Liver (tissue), 9 donors: ENCODE data around the gene DBI. TPM values are rescaled to one million over a fixed set of nuclear protein-coding genes. Genes with fewer than 3 reads are reported as not detected.
"Not testable (repeated sequence)": the region's sequence is repeated elsewhere in the genome, so short reads cannot be mapped to it uniquely, and the experiment has no call there.

Source experiments
- DNase-seq: peaks from one replicate; pipeline ENCODE4 v3.0.0-alpha.2; 2017; ENCODE audit warnings: low spot score
- H3K27ac ChIP-seq, 2 donors: one replicate each; pipeline ENCODE4 v1.7.0; 2013; ENCODE audit warnings: inconsistent platforms in 2 of 2, low read length in 2 of 2, control low read depth in 1 of 2, low read depth in 1 of 2, mild to moderate bottlenecking in 1 of 2
- H3K27me3 ChIP-seq, 4 donors: one replicate each; pipeline versions ENCODE4 v1.6.1 to v1.7.0; 2013; ENCODE audit warnings: low read length in 3 of 4, inconsistent platforms in 1 of 4, mild to moderate bottlenecking in 1 of 4, moderate library complexity in 1 of 4; ENCODE audit not compliant: control insufficient read depth in 4 of 4, insufficient read depth in 4 of 4
- H3K36me3 ChIP-seq, 4 donors: one replicate each; pipeline versions ENCODE4 v1.6.1 to v1.7.0; 2013; ENCODE audit warnings: low read length in 3 of 4, mild to moderate bottlenecking in 3 of 4, low read depth in 1 of 4, moderate library complexity in 1 of 4; ENCODE audit not compliant: control insufficient read depth in 4 of 4, insufficient read depth in 3 of 4
- H3K4me1 ChIP-seq, 4 donors: one replicate each; pipeline versions ENCODE4 v1.6.1 to v1.7.0; 2013; ENCODE audit warnings: low read length in 3 of 4, mild to moderate bottlenecking in 3 of 4, moderate library complexity in 1 of 4; ENCODE audit not compliant: control insufficient read depth in 4 of 4, insufficient read depth in 4 of 4
- H3K4me3 ChIP-seq, 3 donors: one replicate each; pipeline versions ENCODE4 v1.6.1 to v1.7.0; 2013; ENCODE audit warnings: low read length in 3 of 3, control low read depth in 1 of 3, low read depth in 1 of 3, mild to moderate bottlenecking in 1 of 3
- H3K9ac ChIP-seq, 2 donors: one replicate each; pipeline ENCODE4 v1.7.0; 2013; ENCODE audit warnings: low read length in 2 of 2, mild to moderate bottlenecking in 2 of 2, moderate library complexity in 2 of 2, control low read depth in 1 of 2, low read depth in 1 of 2
- H3K9me3 ChIP-seq, 4 donors: one replicate each; pipeline versions ENCODE4 v1.6.1 to v1.7.0; 2013; ENCODE audit warnings: low read length in 3 of 4; ENCODE audit not compliant: control insufficient read depth in 4 of 4
- ATF3 ChIP-seq: IDR thresholded peaks from 2 replicates; pipeline ENCODE4 v1.6.1; 2016; ENCODE audit warnings: antibody characterized with exemption
- CTCF ChIP-seq: fragments of 150-350 bp; IDR thresholded peaks from 2 replicates; pipeline ENCODE4 v1.5.1; 2017; ENCODE audit warnings: improper control_type of control experiment, low read depth, low read length; ENCODE audit not compliant: missing input control
- EGR1 ChIP-seq, 2 donors: IDR thresholded peaks; 2 replicates each; pipeline ENCODE4 v1.6.1; 2016 to 2018; ENCODE audit warnings: antibody characterized with exemption in 2 of 2, low read depth in 2 of 2
- FOXA1 ChIP-seq: IDR thresholded peaks from 2 replicates; pipeline ENCODE4 v1.6.1; 2016; ENCODE audit warnings: antibody characterized with exemption
- FOXA2 ChIP-seq: IDR thresholded peaks from 2 replicates; pipeline ENCODE4 v1.6.1; 2016; ENCODE audit warnings: antibody characterized with exemption
- GABPA ChIP-seq, 2 donors: IDR thresholded peaks in 1 of 2; conservative IDR thresholded peaks in 1 of 2; 2 replicates each; pipeline ENCODE4 v1.6.1; 2016; ENCODE audit warnings: antibody characterized with exemption in 2 of 2, mild to moderate bottlenecking in 1 of 2, moderate library complexity in 1 of 2
- HNF4A ChIP-seq, 2 donors: conservative IDR thresholded peaks; 2 replicates each; pipeline ENCODE4 v1.6.1; 2016; ENCODE audit warnings: antibody characterized with exemption in 2 of 2, mild to moderate bottlenecking in 2 of 2
- HNF4G ChIP-seq: IDR thresholded peaks from 2 replicates; pipeline ENCODE4 v1.6.1; 2016; ENCODE audit warnings: antibody characterized with exemption
- JUND ChIP-seq, 2 donors: IDR thresholded peaks; 2 replicates each; pipeline ENCODE4 v1.6.1; 2016; ENCODE audit warnings: antibody characterized with exemption in 2 of 2
- MAX ChIP-seq: IDR thresholded peaks from 2 replicates; pipeline ENCODE4 v1.6.1; 2016; ENCODE audit warnings: antibody characterized with exemption
- NR2F2 ChIP-seq: IDR thresholded peaks from 2 replicates; pipeline ENCODE4 v1.6.1; 2016; ENCODE audit warnings: antibody characterized with exemption
- RAD21 ChIP-seq, 2 donors: IDR thresholded peaks; 2 replicates each; pipeline ENCODE4 v1.6.1; 2016; ENCODE audit warnings: antibody characterized with exemption in 2 of 2, mild to moderate bottlenecking in 2 of 2
- REST ChIP-seq: IDR thresholded peaks from 2 replicates; pipeline ENCODE4 v1.6.1; 2016; ENCODE audit warnings: antibody characterized with exemption, mild to moderate bottlenecking
- RXRA ChIP-seq, 2 donors: IDR thresholded peaks; 2 replicates each; pipeline ENCODE4 v1.6.1; 2017 to 2018; ENCODE audit warnings: antibody characterized with exemption in 2 of 2, mild to moderate bottlenecking in 1 of 2
- SP1 ChIP-seq: IDR thresholded peaks from 2 replicates; pipeline ENCODE4 v1.6.1; 2018; ENCODE audit warnings: antibody characterized with exemption, mild to moderate bottlenecking
- TAF1 ChIP-seq: conservative IDR thresholded peaks from 2 replicates; pipeline ENCODE4 v1.6.1; 2016; ENCODE audit warnings: antibody characterized with exemption, mild to moderate bottlenecking
- YY1 ChIP-seq: IDR thresholded peaks from 2 replicates; pipeline ENCODE4 v1.6.1; 2016; ENCODE audit warnings: antibody characterized with exemption, mild to moderate bottlenecking
- ZBTB33 ChIP-seq: IDR thresholded peaks from 2 replicates; pipeline ENCODE4 v1.6.1; 2016; ENCODE audit warnings: antibody characterized with exemption
- WGBS: extraction: QIAGEN DNeasy Blood & Tissue Kit; methylation state at CpG from one replicate; pipeline ENCODE4 v1.1.7; 2013; 5-methylcytosine and 5-hydroxymethylcytosine counted together
- polyA plus RNA-seq, 2 donors: library from polyadenylated mRNA; stranded (reverse) in 1 of 2; unstranded in 1 of 2; fragments of 200-250 nt in 1 of 2; fragments of >200 nt in 1 of 2; fragmentation: Nextera tagmentation in 1 of 2; extraction: Ambion mirVana in 1 of 2; gene quantifications; one replicate each; pipeline versions ENCODE4 v1.2.1 to v1.2.3, GENCODE V29; 2013 to 2015
- total RNA-seq, 2 donors: library from RNA; depleted of rRNA; stranded (reverse); fragments of >200 nt; gene quantifications; one replicate each; pipeline ENCODE4 v1.2.3, GENCODE V29; 2014
- donor health status: healthy.
- donor health status: healthy.
- donor health status: healthy.
- donor health status: healthy.
- donor health status: healthy.

DBI gene
- total and polyA plus RNA-seq, 4 donors = 134 to 900 (median 356) TPM

- Histone ChIP-seq H3K27me3 (no peaks in the 10 kb centered on the region), H3K4me3 (no peak overlapping the region), H3K9ac (no peak overlapping the region), H3K9me3 (no peaks in the 10 kb centered on the region), H3K27ac (peak overlapping the region; percentile 37 to 60), H3K36me3 (no peaks in the 10 kb centered on the region), H3K4me1 (peaks cover 5 to 17% (median 10%) of the 10 kb centered on the region in 4 donors)
- WGBS = 62% methylated on average over 10 of the region's 10 CpGs
- TF ChIP-seq ZBTB33 (no peak), NR2F2 (peak; percentile 92), ATF3 (peak; percentile 15), GABPA (IDR thresholded peaks at IDR 0.05 in 1 of 2, conservative IDR thresholded peaks at IDR 0.05 in 1 of 2) (peak in 1 of 2 donors; percentile 81), TAF1 (no peak), CTCF (no peak), MAX (peak; percentile 95), HNF4G (peak; percentile 23), EGR1 (IDR thresholded peaks at IDR 0.05; ENCODE audit: low read depth in 2 of 2) (peak in 1 of 2 donors; percentile 77), SP1 (peak; percentile 74), HNF4A (conservative IDR thresholded peaks at IDR 0.05) (peak; percentile 79 to 94), REST (peak; percentile 63), FOXA2 (peak; percentile 36), RAD21 (IDR thresholded peaks at IDR 0.05) (peak; percentile 64 to 75), RXRA (IDR thresholded peaks at IDR 0.05) (peak; percentile 89 to 96), YY1 (peak; percentile 81), FOXA1 (peak; percentile 62), JUND (IDR thresholded peaks at IDR 0.05) (peak in 1 of 2 donors; percentile 82)
- no peak for DNase-seq
These were observed 36.1 kb downstream of the DBI start for GRCh38 chr2:119402645-119403560.

- 94% methylated on average over 12 of the region's 12 CpGs for WGBS
- not testable (repeated sequence) for H3K27ac ChIP-seq, H3K9me3 ChIP-seq
These were observed 36.8 kb downstream of the DBI start for GRCh38 chr2:119403618-119404017.

More at GRCh38 chr2:119403618-119404017, 36.8 kb downstream of the DBI start:
- DNase-seq, H3K4me3 ChIP-seq, H3K36me3 ChIP-seq, H3K27me3 ChIP-seq, H3K9ac ChIP-seq: not testable (repeated sequence)
- H3K4me1 ChIP-seq = peaks cover 5 to 22% (median 11%) of the 10 kb centered on the region in 4 donors
